Rectal smooth muscle tissue (tissue), 1 donor: ENCODE results near the gene GLI3.

Experiments used
- H3K27ac ChIP-seq: one replicate; pipeline ENCODE4 v1.7.0; 2013; ENCODE audit warnings: low read depth, low read length, inconsistent platforms
- H3K27me3 ChIP-seq: one replicate; pipeline ENCODE4 v1.7.0; 2013; ENCODE audit warnings: low read length; ENCODE audit not compliant: control insufficient read depth, insufficient read depth
- H3K36me3 ChIP-seq: one replicate; pipeline ENCODE4 v1.7.0; 2013; ENCODE audit warnings: low read length; ENCODE audit not compliant: control insufficient read depth, insufficient read depth
- H3K4me1 ChIP-seq: one replicate; pipeline ENCODE4 v1.7.0; 2013; ENCODE audit warnings: low read length; ENCODE audit not compliant: control insufficient read depth, insufficient read depth
- H3K4me3 ChIP-seq: one replicate; pipeline ENCODE4 v1.7.0; 2013; ENCODE audit warnings: low read length
- H3K9ac ChIP-seq: one replicate; pipeline ENCODE4 v1.7.0; 2013; ENCODE audit warnings: low read length

Gene GLI3

GRCh38 chr7:42074076-42074475 lies 162.9 kb downstream of the GLI3 start:
- no peak overlapping the region for H3K27ac ChIP-seq

GRCh38 chr7:42071372-42072261 lies 165.4 kb downstream of the GLI3 start:
- Histone ChIP-seq H3K9ac (no peak overlapping the region), H3K27ac (no peak overlapping the region), H3K4me3 (no peak overlapping the region), H3K27me3 (no peaks in the 10 kb centered on the region), H3K4me1 (peaks cover 9% of the 10 kb centered on the region), H3K36me3 (no peaks in the 10 kb centered on the region)

More at GRCh38 chr7:42074076-42074475, 162.9 kb downstream of the GLI3 start:
- H3K9ac ChIP-seq: no peak overlapping the region
- H3K4me3 ChIP-seq: no peak overlapping the region
- H3K27me3 ChIP-seq: no peaks in the 10 kb centered on the region
- H3K36me3 ChIP-seq: no peaks in the 10 kb centered on the region
- H3K4me1 ChIP-seq: peaks cover 9% of the 10 kb centered on the region

GRCh38 chr7:42070068-42070467 lies 166.9 kb downstream of the GLI3 start:
- Histone ChIP-seq H3K27me3 (no peaks in the 10 kb centered on the region), H3K27ac (no peak overlapping the region), H3K36me3 (no peaks in the 10 kb centered on the region), H3K4me3 (no peak overlapping the region), H3K9ac (no peak overlapping the region), H3K4me1 (peaks cover 6% of the 10 kb centered on the region)

GRCh38 chr7:42069590-42069989 lies 167.4 kb downstream of the GLI3 start:
- Histone ChIP-seq H3K36me3 (no peaks in the 10 kb centered on the region), H3K4me1 (peaks cover 6% of the 10 kb centered on the region), H3K4me3 (no peak overlapping the region), H3K9ac (no peak overlapping the region), H3K27ac (no peak overlapping the region), H3K27me3 (no peaks in the 10 kb centered on the region)

- no peak overlapping the region for H3K4me3 ChIP-seq
- H3K27ac ChIP-seq: no peak overlapping the region
- no peaks in the 10 kb centered on the region for H3K27me3 ChIP-seq
- H3K36me3 ChIP-seq: no peaks in the 10 kb centered on the region
- H3K9ac ChIP-seq: no peak overlapping the region
- peaks cover 6% of the 10 kb centered on the region for H3K4me1 ChIP-seq
These were observed 168.3 kb downstream of the GLI3 start for GRCh38 chr7:42068554-42069280.

GRCh38 chr7:42065942-42066341 lies 171.1 kb downstream of the GLI3 start:
- Histone ChIP-seq H3K4me1 (peaks cover 7% of the 10 kb centered on the region), H3K9ac (no peak overlapping the region), H3K4me3 (no peak overlapping the region), H3K27ac (no peak overlapping the region), H3K36me3 (no peaks in the 10 kb centered on the region), H3K27me3 (no peaks in the 10 kb centered on the region)

- Histone ChIP-seq H3K36me3 (no peaks in the 10 kb centered on the region), H3K4me1 (peaks cover 7% of the 10 kb centered on the region), H3K27me3 (no peaks in the 10 kb centered on the region), H3K4me3 (no peak overlapping the region), H3K9ac (no peak overlapping the region), H3K27ac (no peak overlapping the region)
These were observed 172.0 kb downstream of the GLI3 start for GRCh38 chr7:42065015-42065414.

GRCh38 chr7:42064534-42064933 lies 172.5 kb downstream of the GLI3 start:
- Histone ChIP-seq H3K4me1 (peaks cover 7% of the 10 kb centered on the region), H3K4me3 (no peak overlapping the region), H3K36me3 (no peaks in the 10 kb centered on the region), H3K27ac (no peak overlapping the region), H3K27me3 (no peaks in the 10 kb centered on the region), H3K9ac (no peak overlapping the region)

- Histone ChIP-seq H3K36me3 (no peaks in the 10 kb centered on the region), H3K4me1 (peaks cover 10% of the 10 kb centered on the region), H3K9ac (no peak overlapping the region), H3K4me3 (no peak overlapping the region), H3K27me3 (no peaks in the 10 kb centered on the region), H3K27ac (no peak overlapping the region)
These were observed 177.7 kb downstream of the GLI3 start for GRCh38 chr7:42059275-42059674.

- Histone ChIP-seq H3K36me3 (no peaks in the 10 kb centered on the region), H3K27ac (no peak overlapping the region), H3K4me1 (peaks cover 5% of the 10 kb centered on the region), H3K4me3 (no peak overlapping the region), H3K9ac (no peak overlapping the region), H3K27me3 (no peaks in the 10 kb centered on the region)
These were observed 179.7 kb downstream of the GLI3 start for GRCh38 chr7:42057331-42057730.

GRCh38 chr7:42055171-42055570 lies 181.8 kb downstream of the GLI3 start:
- peaks cover 3% of the 10 kb centered on the region for H3K4me1 ChIP-seq
- no peak overlapping the region for H3K27ac ChIP-seq
- no peak overlapping the region for H3K9ac ChIP-seq
- H3K36me3 ChIP-seq: no peaks in the 10 kb centered on the region
- H3K27me3 ChIP-seq: no peaks in the 10 kb centered on the region
- no peak overlapping the region for H3K4me3 ChIP-seq

- no peak overlapping the region for H3K9ac ChIP-seq
These were observed 183.2 kb downstream of the GLI3 start for GRCh38 chr7:42053834-42054233.

More at GRCh38 chr7:42053834-42054233, 183.2 kb downstream of the GLI3 start:
- Histone ChIP-seq H3K4me3 (no peak overlapping the region), H3K36me3 (no peaks in the 10 kb centered on the region), H3K27ac (no peak overlapping the region), H3K27me3 (no peaks in the 10 kb centered on the region), H3K4me1 (peaks cover 2% of the 10 kb centered on the region)
